Measurements from ENCODE around the gene ZGPAT.

The ZGPAT gene

GRCh38 chr20:63765082-63765873 is 57.4 kb downstream of the ZGPAT start:
- Histone ChIP-seq H3K9me2 (replicated peaks; ENCODE audit: low read depth, low read length) (no peaks in the 10 kb centered on the region), H3K9ac (ENCODE audit: low read depth, low read length, poor library complexity, severe bottlenecking) (no peak overlapping the region), H3K27me3 (ENCODE audit: insufficient read depth, low read length, poor library complexity, severe bottlenecking) (no peaks in the 10 kb centered on the region), H2AFZ (ENCODE audit: low read length) (no peak overlapping the region), H3F3A (ENCODE audit: low read depth) (no peaks in the 10 kb centered on the region), H3K4me1 (ENCODE audit: insufficient read depth, low read length, poor library complexity, severe bottlenecking) (no peaks in the 10 kb centered on the region), H3K4me2 (ENCODE audit: low read depth, low read length, poor library complexity, severe bottlenecking) (no peak overlapping the region), H3K9me3 (ENCODE audit: insufficient read depth, low read depth, low read length) (no peaks in the 10 kb centered on the region), H4K20me1 (ENCODE audit: insufficient read depth, low read length, poor library complexity, severe bottlenecking) (no peaks in the 10 kb centered on the region), H3K79me2 (ENCODE audit: insufficient read depth, low read length) (no peaks in the 10 kb centered on the region), H3K36me3 (ENCODE audit: insufficient read depth, low read length) (peaks cover 4% of the 10 kb centered on the region; the same call in 1 of the 2 replicates), H3K4me3 (ENCODE audit: low read length, poor library complexity, severe bottlenecking) (no peak overlapping the region)
- no peak for TF ChIP-seq EZH2phosphoT487 (IDR thresholded peaks at IDR 0.05; ENCODE audit: borderline replicate concordance)
- TF ChIP-seq CTCF (conservative IDR thresholded peaks at IDR 0.05; ENCODE audit: low read length) = no peak

GRCh38 chr20:63765902-63766301 is 58.1 kb downstream of the ZGPAT start:
- H3K9me2 ChIP-seq (replicated peaks; ENCODE audit: low read depth, low read length) = no peaks in the 10 kb centered on the region
- H3K9me3 ChIP-seq (ENCODE audit: insufficient read depth, low read depth, low read length) = no peaks in the 10 kb centered on the region
- H3K9ac ChIP-seq (ENCODE audit: low read depth, low read length, poor library complexity, severe bottlenecking) = no peak overlapping the region
- no peaks in the 10 kb centered on the region for H3K79me2 ChIP-seq (ENCODE audit: insufficient read depth, low read length)
- no peak for TF ChIP-seq EZH2phosphoT487 (IDR thresholded peaks at IDR 0.05; ENCODE audit: borderline replicate concordance)
- no peak for TF ChIP-seq CTCF (conservative IDR thresholded peaks at IDR 0.05; ENCODE audit: low read length)
- no peaks in the 10 kb centered on the region for H4K20me1 ChIP-seq (ENCODE audit: insufficient read depth, low read length, poor library complexity, severe bottlenecking)
- no peaks in the 10 kb centered on the region for H3F3A ChIP-seq (ENCODE audit: low read depth)
- no peak overlapping the region for H3K4me2 ChIP-seq (ENCODE audit: low read depth, low read length, poor library complexity, severe bottlenecking)
- H3K4me1 ChIP-seq (ENCODE audit: insufficient read depth, low read length, poor library complexity, severe bottlenecking) = no peaks in the 10 kb centered on the region
- H3K27me3 ChIP-seq (ENCODE audit: insufficient read depth, low read length, poor library complexity, severe bottlenecking) = no peaks in the 10 kb centered on the region
- no peak overlapping the region for H3K4me3 ChIP-seq (ENCODE audit: low read length, poor library complexity, severe bottlenecking)
- H3K36me3 ChIP-seq (ENCODE audit: insufficient read depth, low read length) = peaks cover 4% of the 10 kb centered on the region; the same call in 1 of the 2 replicates
- H2AFZ ChIP-seq (ENCODE audit: low read length) = no peak overlapping the region

GRCh38 chr20:63766695-63767426 is 59.0 kb downstream of the ZGPAT start:
- no peaks in the 10 kb centered on the region for H3K9me2 ChIP-seq (replicated peaks; ENCODE audit: low read depth, low read length)
- H3K4me1 ChIP-seq (ENCODE audit: insufficient read depth, low read length, poor library complexity, severe bottlenecking) = no peaks in the 10 kb centered on the region
- H3K36me3 ChIP-seq (ENCODE audit: insufficient read depth, low read length) = peaks cover 4% of the 10 kb centered on the region; the same call in 1 of the 2 replicates
- no peaks in the 10 kb centered on the region for H3F3A ChIP-seq (ENCODE audit: low read depth)
- H3K27me3 ChIP-seq (ENCODE audit: insufficient read depth, low read length, poor library complexity, severe bottlenecking) = no peaks in the 10 kb centered on the region
- H3K4me2 ChIP-seq (ENCODE audit: low read depth, low read length, poor library complexity, severe bottlenecking) = no peak overlapping the region
- no peaks in the 10 kb centered on the region for H3K79me2 ChIP-seq (ENCODE audit: insufficient read depth, low read length)
- no peak overlapping the region for H3K4me3 ChIP-seq (ENCODE audit: low read length, poor library complexity, severe bottlenecking)
- H4K20me1 ChIP-seq (ENCODE audit: insufficient read depth, low read length, poor library complexity, severe bottlenecking) = no peaks in the 10 kb centered on the region
- no peak overlapping the region for H2AFZ ChIP-seq (ENCODE audit: low read length)
- no peaks in the 10 kb centered on the region for H3K9me3 ChIP-seq (ENCODE audit: insufficient read depth, low read depth, low read length)
- TF ChIP-seq CTCF (conservative IDR thresholded peaks at IDR 0.05; ENCODE audit: low read length) (no peak), EZH2phosphoT487 (IDR thresholded peaks at IDR 0.05; ENCODE audit: borderline replicate concordance) (no peak)
- H3K9ac ChIP-seq (ENCODE audit: low read depth, low read length, poor library complexity, severe bottlenecking) = no peak overlapping the region
